Erythroblast (primary cell): ENCODE results near the gene GRM5.

Experiments
- GATA1 ChIP-seq: IDR thresholded peaks from 2 replicates; pipeline ENCODE4 v1.6.1; 2011; ENCODE audit warnings: low read depth, mild to moderate bottlenecking, control low read depth, low read length, moderate library complexity
- POLR2A ChIP-seq: IDR thresholded peaks from 2 replicates; pipeline ENCODE4 v1.6.1; 2011; ENCODE audit warnings: mild to moderate bottlenecking, low read length

- TF ChIP-seq POLR2A, result no peak
- TF ChIP-seq GATA1, result no peak
Measured at GRCh38 chr11:88569342-88569741, 496.4 kb downstream of the GRM5 start.
